Fibroblast of lung (primary cell): ENCODE measurements around the gene PDGFC.

Source experiments
- CTCF ChIP-seq, 2 donors: IDR thresholded peaks in 1 of 2; conservative IDR thresholded peaks in 1 of 2; 1 replicate in 1 of 2; 2 replicates in 1 of 2; pipeline ENCODE4 v1.5.1; 2011 to 2012; ENCODE audit warnings: low read length in 2 of 2, control low read depth in 1 of 2, inconsistent platforms in 1 of 2, low read depth in 1 of 2, mild to moderate bottlenecking in 1 of 2
- EZH2 ChIP-seq: IDR thresholded peaks from 2 replicates; pipeline ENCODE4 v1.5.1; 2012; ENCODE audit warnings: low read length, control low read depth, mild to moderate bottlenecking; ENCODE audit errors: missing control alignments

DNA sequence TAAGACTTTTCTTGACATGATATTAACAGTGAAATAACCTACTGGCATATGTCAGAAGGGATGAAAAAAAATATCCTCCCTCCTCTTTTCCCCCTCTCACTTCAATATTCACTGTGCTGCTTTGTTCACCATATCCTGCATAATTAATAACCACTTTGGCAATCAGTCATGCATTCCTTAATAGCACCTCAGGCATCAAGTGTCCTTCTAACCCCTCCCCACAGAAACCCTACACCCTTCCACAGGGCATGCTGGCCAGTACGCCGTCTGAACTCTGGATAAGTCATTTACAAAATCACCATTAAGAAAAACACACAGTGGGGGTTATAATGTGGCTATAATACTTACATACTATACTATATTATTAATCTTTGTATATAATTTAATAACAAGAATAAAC lies 165.9 kb downstream of the PDGFC start:
- TF ChIP-seq CTCF (conservative IDR thresholded peaks at IDR 0.05 in 1 of 2, IDR thresholded peaks at IDR 0.05 in 1 of 2; ENCODE audit: low read depth in 1 of 2, low read length in 2 of 2) (no peak), EZH2 (no peak)
